DOHH2 (cell line): ENCODE data around the gene CYB5D1.

Experiments used
- CTCF ChIP-seq: fragments of 200-600 bp; sonication (generic); IDR thresholded peaks from one replicate; pipeline ENCODE4 v1.5.1; 2014; ENCODE audit warnings: antibody characterized with exemption, mild to moderate bottlenecking, low read depth, low read length; ENCODE audit not compliant: poor library complexity, severe bottlenecking
- EZH2phosphoT487 ChIP-seq: fragments of 200-600 bp; sonication (generic); IDR thresholded peaks from 2 replicates; pipeline ENCODE4 v1.6.1; 2017; ENCODE audit warnings: borderline replicate concordance, mild to moderate bottlenecking, antibody characterized with exemption, low read length, moderate library complexity, mixed read lengths

- no peak for TF ChIP-seq CTCF
- TF ChIP-seq EZH2phosphoT487, result no peak
Measured at GRCh38 chr17:7839876-7840261, 17.9 kb upstream of the CYB5D1 start.
